Calu3 (cell line): Measurements from ENCODE around the gene FTCDNL1. TPM values are rescaled to one million over a fixed set of nuclear protein-coding genes. Genes with fewer than 3 reads are reported as not detected.

ENCODE experiments used
- BruUV-seq: library from RNA; stranded (reverse); fragments of 400-500 nt; replicated peaks from 2 replicates; lab custom pipeline; 2021; lab: Mats Ljungman, UMichigan
- CTCF ChIA-PET: fragments of 300-600 bp; sonication (Branson Sonifier 250); formaldehyde crosslinking; loops from one replicate; lab custom pipeline; 2022; ENCODE audit warnings: antibody characterized with exemption; lab: Charles Lee
- DNase-seq: peaks from one replicate; pipeline ENCODE4 v3.0.0; 2022
- H3K27ac Mint-ChIP-seq: one replicate; pipeline ENCODE4 v1.8.0; 2022; ENCODE audit warnings: mixed read lengths; ENCODE audit not compliant: unreplicated experiment
- H3K27me3 Mint-ChIP-seq: one replicate; pipeline ENCODE4 v1.8.0; 2022; ENCODE audit warnings: mixed read lengths; ENCODE audit not compliant: unreplicated experiment
- H3K36me3 Mint-ChIP-seq: one replicate; pipeline ENCODE4 v1.8.0; 2022; ENCODE audit warnings: mild to moderate bottlenecking, moderate library complexity, mixed read lengths; ENCODE audit not compliant: insufficient read depth, unreplicated experiment
- H3K4me1 Mint-ChIP-seq: one replicate; pipeline ENCODE4 v1.8.0; 2022; ENCODE audit warnings: mild to moderate bottlenecking, low read depth, mixed read lengths; ENCODE audit not compliant: unreplicated experiment
- H3K4me3 Mint-ChIP-seq: one replicate; pipeline ENCODE4 v1.8.0; 2022; ENCODE audit warnings: mild to moderate bottlenecking, low read depth, moderate library complexity, mixed read lengths; ENCODE audit not compliant: unreplicated experiment
- H3K9me3 Mint-ChIP-seq: one replicate; pipeline ENCODE4 v1.8.0; 2022; ENCODE audit warnings: low read depth, mixed read lengths; ENCODE audit not compliant: unreplicated experiment
- CTCF ChIP-seq: fragments of 200-600 bp; IDR thresholded peaks from one replicate; pipeline ENCODE4 v1.8.0; 2022; ENCODE audit warnings: antibody characterized with exemption; ENCODE audit not compliant: unreplicated experiment
- intact Hi-C: fragments of 100-400 bp; cut with micrococcal nuclease; formaldehyde crosslinking; loops from one replicate; pipeline ENCODE4 v1.10.0; 2022; ENCODE audit not compliant: unreplicated experiment
- total RNA-seq: library from RNA; stranded (reverse); gene quantifications from 2 replicates; pipeline ENCODE4 v1.2.3, GENCODE V29; 2022

The FTCDNL1 gene
- total RNA-seq, 1 experiment from 2014 or later, result 1.9 TPM

- Mint-ChIP-seq H3K36me3 (no peaks in the 10 kb centered on the region), H3K27ac (no peak overlapping the region), H3K4me1 (peaks cover 10% of the 10 kb centered on the region), H3K27me3 (peaks cover 11% of the 10 kb centered on the region), H3K9me3 (no peaks in the 10 kb centered on the region), H3K4me3 (no peak overlapping the region)
- CTCF ChIA-PET, result no interaction called here
- no TSS peak for BruUV-seq
- DNase-seq, result no peak
- intact Hi-C loops, result no loop called here
- no peak for TF ChIP-seq CTCF
Measured at GRCh38 chr2:199833525-199833924, 17.5 kb downstream of the FTCDNL1 start.

- Mint-ChIP-seq H3K4me3 (no peak overlapping the region), H3K27ac (no peak overlapping the region), H3K27me3 (peaks cover 11% of the 10 kb centered on the region), H3K4me1 (peaks cover 10% of the 10 kb centered on the region), H3K36me3 (no peaks in the 10 kb centered on the region), H3K9me3 (no peaks in the 10 kb centered on the region)
- CTCF ChIA-PET, result no interaction called here
- no peak for TF ChIP-seq CTCF
- intact Hi-C loops, result no loop called here
- no peak for DNase-seq
- BruUV-seq, result no TSS peak
Measured at GRCh38 chr2:199830531-199830930, 20.5 kb downstream of the FTCDNL1 start.

GRCh38 chr2:199829628-199830027 is 21.4 kb downstream of the FTCDNL1 start:
- intact Hi-C loops, result no loop called here
- Mint-ChIP-seq H3K9me3 (no peaks in the 10 kb centered on the region), H3K36me3 (no peaks in the 10 kb centered on the region), H3K4me1 (peaks cover 10% of the 10 kb centered on the region), H3K27me3 (peaks cover 11% of the 10 kb centered on the region), H3K27ac (no peak overlapping the region), H3K4me3 (no peak overlapping the region)
- no TSS peak for BruUV-seq
- TF ChIP-seq CTCF, result no peak
- CTCF ChIA-PET, result no interaction called here
- no peak for DNase-seq

- TF ChIP-seq CTCF, result no peak
- H3K4me3 Mint-ChIP-seq, result no peak overlapping the region
- H3K27ac Mint-ChIP-seq, result no peak overlapping the region
- intact Hi-C loops, result no loop called here
- CTCF ChIA-PET, result no interaction called here
- BruUV-seq, result no TSS peak
- DNase-seq, result no peak
- H3K36me3 Mint-ChIP-seq, result no peaks in the 10 kb centered on the region
- H3K4me1 Mint-ChIP-seq, result peaks cover 8% of the 10 kb centered on the region
- H3K9me3 Mint-ChIP-seq, result no peaks in the 10 kb centered on the region
- H3K27me3 Mint-ChIP-seq, result no peaks in the 10 kb centered on the region
Measured at GRCh38 chr2:199819746-199820145, 31.2 kb downstream of the FTCDNL1 start.
